DND-41 (cell line): ENCODE results near the gene PLEKHB1.

ENCODE experiments used
- CTCF ChIP-seq: IDR thresholded peaks from 2 replicates; pipeline ENCODE4 v1.5.1; 2012; ENCODE audit warnings: borderline replicate concordance, low read length, moderate library complexity, mild to moderate bottlenecking; ENCODE audit not compliant: poor library complexity, severe bottlenecking; ENCODE audit errors: extremely low read depth
- EZH2 ChIP-seq: IDR thresholded peaks from 3 replicates; pipeline ENCODE4 v1.6.1; 2012; ENCODE audit warnings: borderline replicate concordance, low read depth, mild to moderate bottlenecking, moderate library complexity, low read length, inconsistent platforms; ENCODE audit not compliant: severe bottlenecking

DNA sequence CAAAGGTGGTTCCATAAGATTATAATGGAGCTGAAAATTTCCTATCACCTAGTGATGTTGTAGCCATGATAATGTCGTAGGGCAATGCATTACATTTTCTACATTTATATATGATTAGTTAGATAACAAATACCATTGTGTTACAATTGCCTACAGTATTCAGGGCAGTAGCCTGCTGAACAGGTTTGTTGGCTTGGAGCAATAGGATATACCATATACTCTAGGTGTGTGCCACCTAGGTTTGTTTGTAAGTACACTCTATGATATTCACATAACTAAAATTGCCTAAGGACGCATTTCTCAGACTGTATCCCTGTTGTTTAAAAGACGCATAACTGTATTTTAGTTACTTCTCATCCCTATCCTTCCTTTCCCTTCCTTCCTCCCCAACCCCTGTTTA is 13.6 kb downstream of the PLEKHB1 start:
- TF ChIP-seq CTCF (no peak), EZH2 (no peak)
